GM11168 (cell line): ENCODE measurements around the gene POLR2C.

Source experiments
- in situ Hi-C: fragments of 300-500 bp; cut with MboI; formaldehyde crosslinking; loops from one replicate; pipeline ENCODE4 v1.12.0; 2022; ENCODE audit warnings: low sequenced_read_pairs; ENCODE audit not compliant: unreplicated experiment

The POLR2C gene

DNA sequence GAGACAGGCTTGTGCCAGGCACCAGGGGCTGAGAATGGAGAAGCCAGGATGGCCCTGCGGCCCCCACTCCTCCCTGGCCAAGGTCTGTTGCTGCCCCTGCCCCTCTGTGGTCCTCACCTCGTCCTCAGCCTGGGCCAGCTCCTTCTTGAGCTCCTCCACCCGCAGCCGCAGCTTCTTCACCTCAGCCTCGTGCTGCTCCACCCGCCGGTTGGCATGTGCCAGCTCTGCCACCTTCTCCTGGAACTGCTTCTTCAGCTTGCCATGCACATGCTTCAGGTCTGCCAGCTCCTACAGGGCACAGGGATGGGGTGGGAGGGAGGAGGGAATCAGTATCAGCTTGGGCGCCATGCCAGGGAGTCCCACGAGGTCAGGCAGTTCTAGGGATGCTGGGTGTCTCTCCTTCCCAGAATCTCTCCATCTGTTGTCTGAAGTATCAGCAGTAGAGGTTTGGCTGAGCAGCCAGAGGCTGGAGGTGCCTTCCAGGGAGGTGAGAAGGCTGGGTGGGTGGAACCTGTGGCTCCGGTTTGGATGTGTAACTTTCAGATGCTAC lies 53.8 kb downstream of the POLR2C start:
- in situ Hi-C loops, result loop anchor here (10.0 kb wide), 1 partner anchor 51 kb away; the partner anchor contains the start of gene POLR2C

DNA sequence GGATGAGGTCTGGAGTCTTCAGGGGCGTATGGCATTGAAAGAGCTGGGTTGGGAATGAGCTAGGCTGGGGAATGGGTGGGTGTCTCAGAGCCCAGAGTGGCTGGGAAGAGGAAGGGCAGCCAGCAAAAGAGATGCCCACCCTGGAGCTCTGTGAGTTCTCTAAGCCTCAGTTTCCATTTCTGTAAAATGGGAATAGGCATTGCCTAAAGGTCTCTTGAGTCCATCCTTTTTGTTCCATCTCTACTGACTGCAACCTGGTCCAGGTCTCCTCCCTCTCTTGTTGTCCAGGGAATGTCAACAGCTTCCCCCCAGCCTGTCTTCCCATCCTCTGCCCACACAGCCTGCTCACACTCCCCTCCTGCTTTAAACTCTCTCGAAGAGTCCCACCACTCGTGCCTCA lies 54.3 kb downstream of the POLR2C start:
- in situ Hi-C loops, result loop anchor here (10.0 kb wide), 1 partner anchor 52 kb away; the partner anchor contains the start of gene POLR2C

DNA sequence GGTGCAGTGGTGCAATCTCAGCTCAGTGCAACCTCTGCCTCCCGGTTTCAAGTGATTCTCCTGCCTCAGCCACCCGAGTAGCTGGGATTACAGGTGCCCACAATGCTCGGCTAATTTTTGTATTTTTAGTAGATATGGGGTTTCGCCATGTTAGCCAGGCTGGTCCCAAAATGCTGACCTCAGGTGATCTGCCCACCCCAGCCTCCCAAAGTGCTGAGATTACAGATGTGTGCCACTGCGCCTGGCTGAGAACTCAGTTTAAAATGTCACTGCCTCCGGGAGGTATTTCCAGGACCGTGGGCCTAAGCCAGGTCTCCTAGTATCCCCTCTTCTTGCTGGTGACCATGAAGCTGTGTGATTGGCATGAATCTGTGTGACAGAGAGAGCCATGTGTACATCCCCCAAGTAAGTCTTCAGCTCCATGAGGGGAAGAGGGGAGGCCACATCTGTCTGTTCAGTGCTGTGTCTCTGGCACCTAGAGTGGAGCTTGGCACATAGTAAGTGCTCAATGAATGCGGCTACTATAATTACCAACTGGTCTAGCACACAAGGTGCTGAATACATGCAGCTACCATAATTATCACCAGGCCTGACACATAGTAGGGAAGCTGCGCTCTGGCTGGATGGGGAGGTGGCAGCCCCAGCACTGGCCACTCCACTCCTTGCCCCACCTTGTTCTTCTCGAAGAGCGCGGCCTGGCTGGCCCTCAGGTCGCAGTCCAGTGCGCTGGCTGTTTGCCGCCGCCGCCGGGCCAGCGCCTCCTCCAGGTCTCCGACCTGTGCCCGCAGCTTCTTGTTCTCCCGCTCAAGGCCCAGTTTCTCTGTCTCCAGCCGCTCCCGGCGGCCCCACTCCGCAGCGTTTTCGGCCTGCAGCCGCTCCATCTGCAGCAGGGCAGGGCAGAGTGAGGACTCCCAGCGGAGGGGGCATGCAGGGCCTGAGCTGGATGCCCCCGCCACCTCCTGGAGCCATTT lies 55.2 kb downstream of the POLR2C start:
- in situ Hi-C loops, result loop anchor here (10.0 kb wide), 1 partner anchor 53 kb away; the partner anchor contains the start of gene POLR2C

DNA sequence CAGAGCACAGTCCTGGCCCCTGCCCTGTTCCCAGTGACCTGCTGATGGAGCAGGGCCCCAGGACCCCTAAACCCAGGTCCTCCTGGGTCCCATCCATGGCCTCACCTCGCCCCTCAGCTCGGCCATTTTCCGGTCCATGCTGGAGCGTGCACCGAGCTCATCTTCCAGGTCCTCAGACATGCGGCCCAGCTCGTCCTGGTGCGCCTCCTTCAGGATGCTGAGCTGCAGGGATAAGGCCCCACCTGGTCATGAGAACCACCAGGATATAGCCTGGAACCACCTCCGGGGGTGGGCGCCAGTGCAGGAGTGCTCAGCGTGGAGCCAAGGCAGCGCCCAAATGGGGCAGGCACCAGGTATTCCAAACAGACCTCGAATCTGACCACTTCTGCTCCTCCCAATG lies 56.0 kb downstream of the POLR2C start:
- in situ Hi-C loops, result loop anchor here (10.0 kb wide), 1 partner anchor 54 kb away; the partner anchor contains the start of gene POLR2C

DNA sequence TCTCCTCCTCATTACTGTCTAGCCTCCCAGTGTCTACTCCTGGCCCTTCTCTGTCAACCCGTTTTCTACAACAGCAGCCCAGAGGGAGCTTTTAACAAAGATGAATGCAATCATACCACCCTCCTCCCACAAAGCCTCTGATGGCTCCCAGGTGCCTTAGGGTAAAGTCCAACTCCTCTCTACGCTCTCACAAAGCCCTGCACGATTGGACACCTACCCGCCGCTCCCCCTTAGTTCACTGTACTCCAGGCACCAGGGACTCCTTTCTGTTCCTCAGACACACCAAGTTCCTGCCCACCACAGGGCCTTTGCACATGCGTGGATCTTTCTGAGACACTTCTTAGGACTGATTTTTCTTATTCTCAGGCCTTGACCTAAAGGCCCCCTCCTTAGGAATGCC lies 56.4 kb downstream of the POLR2C start:
- in situ Hi-C loops, result loop anchor here (10.0 kb wide), 1 partner anchor 54 kb away; the partner anchor contains the start of gene POLR2C

DNA sequence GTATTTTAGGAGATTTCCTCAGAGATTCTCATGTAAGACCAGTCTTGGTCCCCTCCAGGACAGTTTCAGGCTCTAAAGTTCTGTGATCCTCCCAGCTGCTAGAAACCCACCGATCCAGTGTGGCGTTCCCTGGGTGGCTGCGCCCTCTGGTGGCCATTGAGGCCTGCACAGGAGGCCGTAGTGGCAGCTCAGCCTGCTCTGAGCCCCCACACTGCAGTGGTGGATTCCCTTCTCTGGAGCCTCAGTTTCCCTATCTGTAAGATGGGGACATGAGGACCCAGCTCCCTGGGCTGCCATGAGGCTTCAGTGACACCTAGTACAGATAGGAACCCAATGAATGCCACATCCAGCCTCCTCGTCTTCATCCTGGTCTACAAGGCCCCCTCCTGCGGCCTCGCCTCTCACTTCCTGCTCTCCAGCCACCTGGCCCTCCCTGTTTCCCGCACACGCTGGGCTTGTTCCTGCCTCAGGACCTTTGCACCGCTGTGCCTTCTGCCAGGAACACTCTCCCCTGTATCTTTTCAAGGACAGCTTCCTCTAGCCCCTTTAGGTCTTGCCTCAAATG lies 57.4 kb downstream of the POLR2C start:
- in situ Hi-C loops, result loop anchor here (10.0 kb wide), 1 partner anchor 55 kb away; the partner anchor contains the start of gene POLR2C
